GM18868 (cell line): ENCODE data around the gene PARD3.

Experiments used
- ATAC-seq: cut with Tn5 transposase; IDR thresholded peaks from one replicate; pipeline ENCODE4 v1.9.1; 2021; ENCODE audit warnings: mild to moderate bottlenecking, moderate library complexity; ENCODE audit not compliant: unreplicated experiment

The PARD3 gene

GRCh38 chr10:34335960-34336690, 479.0 kb downstream of the PARD3 start:
- ATAC-seq, result no peak

GRCh38 chr10:34334908-34335307, 480.2 kb downstream of the PARD3 start:
- no peak for ATAC-seq

- no peak for ATAC-seq
Measured at GRCh38 chr10:34333513-34333912, 481.6 kb downstream of the PARD3 start.

GRCh38 chr10:34327184-34327583, 487.9 kb downstream of the PARD3 start:
- ATAC-seq, result no peak

GRCh38 chr10:34323192-34323591, 491.9 kb downstream of the PARD3 start:
- ATAC-seq, result no peak

GRCh38 chr10:34320265-34320664, 494.8 kb downstream of the PARD3 start:
- ATAC-seq, result no peak

- no peak for ATAC-seq
Measured at GRCh38 chr10:34319197-34319846, 495.8 kb downstream of the PARD3 start.

- ATAC-seq, result no peak
Measured at GRCh38 chr10:34316154-34316553, 498.9 kb downstream of the PARD3 start.

- ATAC-seq, result no peak
Measured at GRCh38 chr10:34314457-34314856, 500.6 kb downstream of the PARD3 start.

- ATAC-seq, result no peak
Measured at GRCh38 chr10:34313888-34314287, 501.2 kb downstream of the PARD3 start.

GRCh38 chr10:34313353-34313752, 501.7 kb downstream of the PARD3 start:
- no peak for ATAC-seq

- no peak for ATAC-seq
Measured at GRCh38 chr10:34311679-34312078, 503.4 kb downstream of the PARD3 start.

GRCh38 chr10:34310234-34310633, 504.9 kb downstream of the PARD3 start:
- ATAC-seq, result no peak

GRCh38 chr10:34305189-34305588, 509.9 kb downstream of the PARD3 start:
- ATAC-seq, result peak; percentile 97

GRCh38 chr10:34303022-34303421, 512.1 kb downstream of the PARD3 start:
- ATAC-seq, result no peak

- no peak for ATAC-seq
Measured at GRCh38 chr10:34299105-34299611, 515.9 kb downstream of the PARD3 start.

GRCh38 chr10:34298346-34298818, 516.7 kb downstream of the PARD3 start:
- no peak for ATAC-seq

GRCh38 chr10:34297541-34298345, 517.4 kb downstream of the PARD3 start:
- no peak for ATAC-seq

GRCh38 chr10:34295142-34295548, 520.0 kb downstream of the PARD3 start:
- ATAC-seq, result no peak

GRCh38 chr10:34294137-34294536, 521.0 kb downstream of the PARD3 start:
- ATAC-seq, result no peak

- ATAC-seq, result no peak
Measured at GRCh38 chr10:34292675-34293074, 522.4 kb downstream of the PARD3 start.
